ENCODE measurements around the gene GDPD3.
"Not testable (repeated sequence)": the region's sequence is repeated elsewhere in the genome, so short reads cannot be mapped to it uniquely, and the experiment has no call there.

GDPD3 gene

GRCh38 chr16:30124985-30125379 lies 11.6 kb upstream of the GDPD3 start:
- no peak for DNase-seq (ENCODE audit: low spot score)

GRCh38 chr16:30122604-30123160 lies 9.3 kb upstream of the GDPD3 start:
- DNase-seq (ENCODE audit: low spot score): peak; percentile 27

- peak; percentile 69 for DNase-seq (ENCODE audit: low spot score)
Measured at GRCh38 chr16:30121741-30122571, 8.6 kb upstream of the GDPD3 start.

- DNase-seq (ENCODE audit: low spot score): no peak
Measured at GRCh38 chr16:30120340-30121105, 7.2 kb upstream of the GDPD3 start.

- no peak for DNase-seq (ENCODE audit: low spot score)
Measured at GRCh38 chr16:30119428-30119827, 6.1 kb upstream of the GDPD3 start.

- no peak for DNase-seq (ENCODE audit: low spot score)
Measured at GRCh38 chr16:30117768-30118167, 4.4 kb upstream of the GDPD3 start.

- no peak for DNase-seq (ENCODE audit: low spot score)
Measured at GRCh38 chr16:30116291-30117207, 3.2 kb upstream of the GDPD3 start.

GRCh38 chr16:30115238-30115637 lies 1.9 kb upstream of the GDPD3 start:
- no peak for DNase-seq (ENCODE audit: low spot score)

- not testable (repeated sequence) for DNase-seq (ENCODE audit: low spot score)
Measured at GRCh38 chr16:30114833-30115232, 1.5 kb upstream of the GDPD3 start.

- DNase-seq (ENCODE audit: low spot score): no peak
Measured at GRCh38 chr16:30114411-30114810, 1.1 kb upstream of the GDPD3 start.

- DNase-seq (ENCODE audit: low spot score): no peak
Measured at GRCh38 chr16:30113711-30114333, 485 bp upstream of the GDPD3 start.

GRCh38 chr16:30112197-30113030 lies 923 bp downstream of the GDPD3 start:
- DNase-seq (ENCODE audit: low spot score): peak; percentile 67

- no peak for DNase-seq (ENCODE audit: low spot score)
Measured at GRCh38 chr16:30110661-30111060, 2.7 kb downstream of the GDPD3 start.

GRCh38 chr16:30108059-30108850 lies 5.1 kb downstream of the GDPD3 start:
- DNase-seq (ENCODE audit: low spot score): no peak

- no peak for DNase-seq (ENCODE audit: low spot score)
Measured at GRCh38 chr16:30104492-30104891, 8.8 kb downstream of the GDPD3 start.

GRCh38 chr16:30104090-30104489 lies 9.2 kb downstream of the GDPD3 start:
- DNase-seq (ENCODE audit: low spot score): no peak

- no peak for DNase-seq (ENCODE audit: low spot score)
Measured at GRCh38 chr16:30096862-30097563, 16.3 kb downstream of the GDPD3 start.

GRCh38 chr16:30096105-30096861 lies 17.1 kb downstream of the GDPD3 start, which contains the start of gene YPEL3:
Gene YPEL3, minus strand, starts transcription at chr16:30096213. Its CDS starts 731 bp downstream, at chr16:30095482.
- DNase-seq (ENCODE audit: low spot score): peak; percentile 99

Data from hepatic stellate cell (primary cell).